Measurements from ENCODE around the gene PCDHGB5. TPM values are rescaled to one million over a fixed set of nuclear protein-coding genes. Genes with fewer than 3 reads are reported as not detected.

Gene PCDHGB5
- total RNA-seq, 1 donor from 2014 or later: 3.7 TPM

DNA sequence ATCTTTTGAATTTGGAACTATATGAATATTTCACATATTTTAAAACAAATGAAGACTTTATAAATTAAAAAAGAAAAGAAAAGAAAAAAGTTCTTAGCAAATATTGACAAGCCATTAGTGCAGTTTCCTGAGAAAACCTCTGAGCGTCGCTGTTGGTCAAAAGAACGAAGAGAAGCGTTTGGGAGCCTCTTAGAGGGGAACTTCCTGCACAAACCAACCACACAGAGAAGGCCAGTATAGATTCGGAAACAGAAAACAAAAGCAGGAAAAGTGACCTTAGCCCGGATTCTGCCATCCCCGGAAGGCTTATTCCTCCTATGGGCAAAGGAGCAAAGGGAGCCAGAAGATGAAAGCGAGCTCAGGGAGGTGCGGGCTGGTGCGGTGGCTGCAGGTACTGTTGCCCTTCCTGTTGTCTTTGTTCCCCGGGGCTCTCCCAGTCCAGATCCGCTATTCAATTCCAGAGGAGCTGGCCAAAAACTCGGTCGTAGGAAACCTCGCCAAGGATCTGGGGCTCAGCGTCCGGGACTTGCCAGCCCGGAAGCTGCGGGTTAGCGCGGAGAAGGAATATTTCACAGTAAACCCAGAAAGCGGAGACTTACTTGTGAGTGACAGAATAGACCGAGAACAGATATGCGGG lies 37.8 kb upstream of the PCDHGB5 start, which contains the start of gene PCDHGB2:
PCDHGB2 (plus strand) TSS at position 205 of the 637 bp plus-strand sequence; CDS start at position 347, 142 bp downstream.
- H3K4me1 Mint-ChIP-seq: no peaks in the 10 kb centered on the region
- Histone ChIP-seq H2AFZ (replicated peaks) (peak within 1 kb of the TSS; percentile 24), H3K9me3 (ENCODE audit: low read depth) (peaks cover 13% of the 10 kb centered on the region)

DNA sequence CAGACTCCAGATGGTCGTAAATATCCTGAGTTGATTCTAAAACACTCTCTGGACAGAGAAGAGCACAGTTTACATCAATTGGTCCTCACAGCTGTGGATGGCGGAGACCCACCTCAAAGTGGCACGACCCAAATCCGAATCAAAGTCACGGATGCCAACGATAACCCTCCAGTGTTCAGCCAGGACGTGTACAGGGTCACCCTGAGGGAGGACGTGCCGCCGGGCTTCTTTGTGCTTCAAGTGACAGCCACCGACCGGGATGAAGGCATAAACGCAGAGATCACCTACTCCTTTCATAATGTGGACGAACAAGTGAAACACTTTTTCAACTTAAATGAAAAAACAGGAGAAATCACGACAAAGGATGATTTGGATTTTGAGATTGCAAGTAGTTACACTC lies 37.1 kb upstream of the PCDHGB5 start:
- Histone ChIP-seq H3K4me2 (no peak overlapping the region), H3K79me2 (ENCODE audit: low read depth) (no peaks in the 10 kb centered on the region), H3K36me3 (no peaks in the 10 kb centered on the region), H4K20me1 (ENCODE audit: low read depth) (no peaks in the 10 kb centered on the region), H2AFZ (replicated peaks) (no peak overlapping the region), H3K27me3 (no peaks in the 10 kb centered on the region), H3K4me1 (no peaks in the 10 kb centered on the region), H3F3A (ENCODE audit: low read depth) (no peaks in the 10 kb centered on the region), H3K9me3 (ENCODE audit: low read depth) (peaks cover 13% of the 10 kb centered on the region), H3K27ac (no peak overlapping the region), H3K9ac (no peak overlapping the region), H3K4me3 (no peak overlapping the region)
- TF ChIP-seq EZH2 (IDR thresholded peaks at IDR 0.05) (no peak), EZH2phosphoT487 (IDR thresholded peaks at IDR 0.05) (no peak)
- TF ChIP-seq, protein P1, sequence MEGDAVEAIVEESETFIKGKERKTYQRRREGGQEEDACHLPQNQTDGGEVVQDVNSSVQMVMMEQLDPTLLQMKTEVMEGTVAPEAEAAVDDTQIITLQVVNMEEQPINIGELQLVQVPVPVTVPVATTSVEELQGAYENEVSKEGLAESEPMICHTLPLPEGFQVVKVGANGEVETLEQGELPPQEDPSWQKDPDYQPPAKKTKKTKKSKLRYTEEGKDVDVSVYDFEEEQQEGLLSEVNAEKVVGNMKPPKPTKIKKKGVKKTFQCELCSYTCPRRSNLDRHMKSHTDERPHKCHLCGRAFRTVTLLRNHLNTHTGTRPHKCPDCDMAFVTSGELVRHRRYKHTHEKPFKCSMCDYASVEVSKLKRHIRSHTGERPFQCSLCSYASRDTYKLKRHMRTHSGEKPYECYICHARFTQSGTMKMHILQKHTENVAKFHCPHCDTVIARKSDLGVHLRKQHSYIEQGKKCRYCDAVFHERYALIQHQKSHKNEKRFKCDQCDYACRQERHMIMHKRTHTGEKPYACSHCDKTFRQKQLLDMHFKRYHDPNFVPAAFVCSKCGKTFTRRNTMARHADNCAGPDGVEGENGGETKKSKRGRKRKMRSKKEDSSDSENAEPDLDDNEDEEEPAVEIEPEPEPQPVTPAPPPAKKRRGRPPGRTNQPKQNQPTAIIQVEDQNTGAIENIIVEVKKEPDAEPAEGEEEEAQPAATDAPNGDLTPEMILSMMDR (IDR thresholded peaks at IDR 0.05): no peak
- Mint-ChIP-seq H3K27me3 (ENCODE audit: insufficient read depth, low read depth) (peaks cover 7% of the 10 kb centered on the region), H3K4me3 (no peak overlapping the region), H3K27ac (no peak overlapping the region), H3K9me3 (peaks cover 73% of the 10 kb centered on the region), H3K4me1 (no peaks in the 10 kb centered on the region), H3K36me3 (peaks cover 4% of the 10 kb centered on the region)
- no peak for DNase-seq (ENCODE audit: low spot score)

More for the DNA sequence above, 37.8 kb upstream of the PCDHGB5 start, which contains the start of gene PCDHGB2:
- H3K9ac ChIP-seq: no peak within 1 kb of the TSS
- Mint-ChIP-seq H3K27me3 (ENCODE audit: insufficient read depth, low read depth) (peaks cover 4% of the 10 kb centered on the region), H3K36me3 (peaks cover 4% of the 10 kb centered on the region), H3K27ac (no peak within 1 kb of the TSS), H3K4me3 (no peak within 1 kb of the TSS), H3K9me3 (peaks cover 71% of the 10 kb centered on the region)
- DNase-seq (ENCODE audit: low spot score): peak; percentile 38
- H3K27ac ChIP-seq: no peak within 1 kb of the TSS
- no peaks in the 10 kb centered on the region for H4K20me1 ChIP-seq (ENCODE audit: low read depth)
- no peaks in the 10 kb centered on the region for H3F3A ChIP-seq (ENCODE audit: low read depth)
- H3K4me2 ChIP-seq: no peak within 1 kb of the TSS
- TF ChIP-seq, protein P1 (IDR thresholded peaks at IDR 0.05): peak; percentile 49
- no peak for TF ChIP-seq EZH2phosphoT487 (IDR thresholded peaks at IDR 0.05)
- no peaks in the 10 kb centered on the region for H3K79me2 ChIP-seq (ENCODE audit: low read depth)
- no peak within 1 kb of the TSS for H3K4me3 ChIP-seq
- H3K36me3 ChIP-seq: no peaks in the 10 kb centered on the region
- H3K4me1 ChIP-seq: no peaks in the 10 kb centered on the region
- H3K27me3 ChIP-seq: no peaks in the 10 kb centered on the region

DNA sequence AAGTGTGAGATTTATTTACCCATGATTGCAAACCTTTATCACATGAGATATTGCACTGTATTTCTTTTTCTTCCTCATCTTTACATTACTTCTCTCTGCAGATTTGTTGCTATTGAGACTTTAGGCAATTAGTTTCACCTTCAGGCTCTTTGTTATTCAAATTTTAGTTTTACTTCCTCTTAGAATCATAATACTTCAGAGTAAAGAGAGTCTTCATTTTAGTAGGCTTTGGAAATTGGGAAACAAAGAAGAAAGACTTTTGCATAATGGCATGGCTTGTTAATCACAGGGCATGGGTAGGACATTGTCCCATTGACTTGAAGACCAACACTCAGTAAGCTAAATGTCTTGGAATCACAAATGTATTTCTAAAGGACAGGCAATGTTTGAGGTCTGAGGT lies 35.0 kb upstream of the PCDHGB5 start:
- Histone ChIP-seq H3K4me2 (no peak overlapping the region), H3K9ac (no peak overlapping the region), H3K79me2 (ENCODE audit: low read depth) (no peaks in the 10 kb centered on the region), H3K27me3 (no peaks in the 10 kb centered on the region), H3K4me3 (no peak overlapping the region), H3K27ac (no peak overlapping the region), H3K4me1 (no peaks in the 10 kb centered on the region), H3K36me3 (no peaks in the 10 kb centered on the region), H3K9me3 (ENCODE audit: low read depth) (peaks cover 13% of the 10 kb centered on the region), H3F3A (ENCODE audit: low read depth) (no peaks in the 10 kb centered on the region), H4K20me1 (ENCODE audit: low read depth) (no peaks in the 10 kb centered on the region), H2AFZ (replicated peaks) (no peak overlapping the region)
- DNase-seq (ENCODE audit: low spot score): no peak
- H3K27me3 Mint-ChIP-seq (ENCODE audit: insufficient read depth, low read depth): peaks cover 4% of the 10 kb centered on the region
- H3K4me3 Mint-ChIP-seq: no peak overlapping the region
- H3K9me3 Mint-ChIP-seq: peaks cover 69% of the 10 kb centered on the region
- peaks cover 4% of the 10 kb centered on the region for H3K36me3 Mint-ChIP-seq
- no peak overlapping the region for H3K27ac Mint-ChIP-seq
- H3K4me1 Mint-ChIP-seq: no peaks in the 10 kb centered on the region
- TF ChIP-seq EZH2phosphoT487 (IDR thresholded peaks at IDR 0.05) (no peak), EZH2 (IDR thresholded peaks at IDR 0.05) (no peak)
- TF ChIP-seq, protein P1 (IDR thresholded peaks at IDR 0.05): no peak

Measured in neural progenitor cell (in vitro differentiated cells).